ENCODE measurements around the gene BMP4.
A peak's percentile ranks its signal among the peaks of the same experiment; 100 is the strongest.
"Not testable (repeated sequence)": the region's sequence is repeated elsewhere in the genome, so short reads cannot be mapped to it uniquely, and the experiment has no call there.

Gene BMP4

DNA sequence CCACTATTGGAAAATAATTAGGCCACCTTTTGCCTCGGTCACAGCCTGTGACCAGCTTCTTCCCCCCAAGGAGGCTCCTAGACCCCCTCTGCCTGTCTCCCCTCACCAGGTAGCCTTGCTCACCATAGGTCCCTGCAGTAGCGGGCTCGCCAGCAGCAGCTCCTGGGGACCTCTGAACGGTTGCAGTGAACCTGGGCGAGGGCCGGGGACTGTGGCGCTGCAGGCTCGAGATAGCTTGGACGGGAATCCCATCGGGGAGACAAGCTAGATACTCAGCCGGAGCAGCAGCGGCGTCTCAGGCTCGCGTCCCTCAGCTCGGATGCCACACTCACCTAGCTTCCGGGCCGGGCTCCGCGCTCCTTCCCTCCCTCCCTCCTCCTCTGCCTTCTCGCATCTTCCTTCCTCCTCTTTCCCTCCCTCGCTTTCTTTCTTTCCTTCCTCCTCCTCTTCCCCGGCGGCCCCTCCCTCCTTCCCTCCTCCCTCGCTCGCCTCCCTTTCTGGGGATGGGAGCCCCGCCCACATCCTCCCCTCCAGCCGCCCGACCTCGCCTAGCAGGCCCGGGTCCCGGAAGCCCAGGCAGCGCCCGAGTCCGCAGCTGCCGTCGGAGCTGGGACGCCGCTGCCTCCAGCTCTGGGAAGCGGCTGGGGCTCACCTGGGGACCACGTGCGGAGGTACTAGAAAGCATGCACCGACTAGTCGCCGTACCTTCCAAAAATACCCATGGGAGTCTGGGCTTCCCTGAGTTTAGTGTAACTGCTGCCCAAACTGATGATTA lies at the start of gene BMP4:
Gene BMP4, minus strand, starts transcription at position 399 of the 775 bp plus-strand sequence. CDS start 4,603 bp downstream, outside the sequence.
- peak; percentile 29 to 43 for DNase-seq

DNA sequence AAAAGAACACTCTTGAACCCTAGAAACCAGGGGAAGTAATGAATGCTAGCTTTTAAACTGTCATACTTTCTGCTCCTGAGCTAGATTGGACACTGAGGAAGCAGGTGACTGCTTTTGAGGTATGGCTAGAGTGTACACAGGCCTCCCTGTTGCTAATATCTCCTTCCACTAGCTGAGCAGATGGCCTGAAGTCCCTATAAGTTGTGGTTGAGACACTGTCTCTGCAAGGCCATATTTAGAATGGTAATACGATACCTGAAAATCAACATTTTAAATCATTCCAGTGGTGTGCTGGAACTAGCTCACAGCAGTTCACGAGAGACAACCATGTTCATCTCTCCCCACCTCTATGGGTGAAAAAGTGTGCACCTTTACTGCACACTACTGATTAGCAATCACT lies 46.4 kb upstream of the BMP4 start:
- no peak for DNase-seq

GRCh38 chr14:54002653-54003052 lies 46.0 kb upstream of the BMP4 start:
- no peak for DNase-seq

DNA sequence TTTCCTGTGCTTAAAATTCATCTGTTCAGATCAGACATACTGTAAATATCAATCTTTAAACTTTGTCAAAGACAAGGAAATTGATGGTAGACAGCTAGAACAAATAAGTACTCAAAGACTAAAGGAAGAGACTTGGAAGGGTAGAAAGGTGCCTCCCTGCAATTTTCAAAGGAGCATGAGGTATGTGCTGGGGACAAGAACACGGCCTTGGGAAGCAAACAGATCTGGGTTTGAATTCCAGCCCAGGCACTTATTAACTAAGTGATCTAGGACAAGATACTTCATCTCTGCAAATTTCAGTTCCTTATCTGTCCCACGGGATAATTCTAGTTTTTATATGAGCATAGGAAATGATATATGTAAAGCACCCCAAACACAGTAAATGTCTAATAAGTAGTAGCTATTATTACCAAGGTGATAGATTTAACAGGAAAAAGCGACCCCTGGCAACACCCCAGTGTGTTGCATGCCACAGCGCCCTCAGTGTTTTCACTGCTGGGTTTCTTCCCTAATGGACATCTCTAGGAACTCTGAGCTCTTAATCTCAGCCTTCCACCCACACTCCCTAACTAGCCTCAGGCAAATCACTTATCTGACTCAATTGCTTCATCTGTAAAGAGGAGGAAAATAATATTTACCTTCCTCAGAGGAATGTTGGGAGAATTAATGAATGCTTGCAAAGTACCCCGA lies 44.7 kb upstream of the BMP4 start:
- no peak for DNase-seq

GRCh38 chr14:54000341-54000811 lies 43.8 kb upstream of the BMP4 start:
- DNase-seq = no peak

DNA sequence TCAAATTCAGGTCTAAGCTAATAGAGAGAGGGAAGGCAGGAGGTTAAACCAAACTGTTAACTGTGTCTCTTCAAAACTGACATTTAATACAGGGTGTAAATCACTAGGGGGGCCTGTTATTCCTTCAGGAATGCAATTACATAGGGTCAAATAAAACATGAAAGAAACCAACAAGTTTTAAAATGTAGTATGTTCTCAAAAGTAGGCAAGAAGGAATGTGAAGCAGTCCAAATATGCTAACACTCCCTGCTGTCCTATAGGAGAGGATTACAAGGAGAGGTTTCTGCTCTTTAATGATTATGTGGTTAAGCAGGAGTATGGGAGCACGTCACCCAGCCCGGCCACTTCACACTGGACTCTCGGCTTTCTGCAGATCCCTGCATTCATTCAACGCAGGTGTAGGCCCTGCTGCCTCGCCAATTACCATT lies 42.5 kb upstream of the BMP4 start:
- DNase-seq = no peak

DNA sequence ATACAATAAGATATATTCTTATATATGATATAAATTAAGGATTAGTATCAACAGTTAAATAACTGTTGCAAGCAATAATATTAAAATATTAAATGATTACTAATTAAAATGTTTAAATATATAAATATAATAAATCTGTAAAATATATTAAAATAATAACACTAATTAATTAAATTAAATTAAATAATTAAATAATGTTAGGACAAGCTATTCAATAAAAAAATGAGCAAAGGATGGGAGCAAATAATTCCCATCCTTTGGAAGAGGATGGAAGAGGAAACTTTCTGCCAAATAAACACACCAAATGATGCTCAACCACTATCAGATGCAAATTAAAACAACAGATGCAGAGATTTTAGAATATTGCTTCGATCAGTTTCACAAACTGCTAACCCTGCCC lies 39.4 kb upstream of the BMP4 start:
- no peak for DNase-seq

- DNase-seq = no peak
These were observed 37.4 kb upstream of the BMP4 start for GRCh38 chr14:53993920-53994607.

GRCh38 chr14:53990978-53991377 lies 34.4 kb upstream of the BMP4 start:
- DNase-seq = no peak

- not testable (repeated sequence) for DNase-seq
These were observed 30.1 kb upstream of the BMP4 start for GRCh38 chr14:53986718-53987117.

DNA sequence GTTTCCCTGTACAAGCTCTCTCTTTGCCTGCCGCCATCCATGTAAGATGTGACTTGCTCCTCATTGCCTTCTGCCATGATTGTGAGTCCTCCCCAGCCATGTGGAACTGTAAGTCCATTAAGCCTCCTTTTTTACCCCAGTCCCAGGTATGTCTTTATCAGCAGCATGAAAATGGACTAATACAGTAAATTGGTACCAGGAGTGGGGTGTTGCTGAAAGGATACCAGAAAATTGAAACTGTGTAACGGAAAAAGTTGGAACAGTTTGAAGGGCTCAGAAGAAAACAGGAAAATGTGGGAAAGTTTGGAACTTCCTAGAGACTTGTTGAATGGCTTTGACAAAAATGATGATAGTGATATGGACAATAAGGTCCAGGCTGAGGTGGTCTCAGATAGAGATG lies 28.3 kb upstream of the BMP4 start:
- not testable (repeated sequence) for DNase-seq

DNA sequence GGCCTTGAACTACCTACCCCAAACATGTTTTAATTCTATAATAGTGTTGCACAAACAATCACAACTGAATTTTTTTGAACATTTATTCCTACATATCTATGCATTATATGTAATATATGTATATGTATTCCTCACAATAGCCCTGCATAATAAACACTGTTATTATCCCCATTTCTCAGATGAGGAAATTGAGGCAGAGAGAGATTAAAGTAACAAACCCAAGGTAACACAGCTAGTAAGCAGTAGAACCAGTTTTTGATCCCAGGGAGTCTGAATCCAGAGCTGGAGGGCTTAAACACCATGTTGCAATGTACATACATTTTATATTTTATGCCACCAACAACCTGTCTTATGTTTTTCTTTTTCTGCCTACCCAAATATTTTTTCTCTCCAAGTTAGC lies 26.5 kb upstream of the BMP4 start:
- no peak for DNase-seq

GRCh38 chr14:53982546-53982945 lies 25.9 kb upstream of the BMP4 start:
- no peak for DNase-seq

GRCh38 chr14:53979747-53980642 lies 23.4 kb upstream of the BMP4 start:
- no peak for DNase-seq

DNA sequence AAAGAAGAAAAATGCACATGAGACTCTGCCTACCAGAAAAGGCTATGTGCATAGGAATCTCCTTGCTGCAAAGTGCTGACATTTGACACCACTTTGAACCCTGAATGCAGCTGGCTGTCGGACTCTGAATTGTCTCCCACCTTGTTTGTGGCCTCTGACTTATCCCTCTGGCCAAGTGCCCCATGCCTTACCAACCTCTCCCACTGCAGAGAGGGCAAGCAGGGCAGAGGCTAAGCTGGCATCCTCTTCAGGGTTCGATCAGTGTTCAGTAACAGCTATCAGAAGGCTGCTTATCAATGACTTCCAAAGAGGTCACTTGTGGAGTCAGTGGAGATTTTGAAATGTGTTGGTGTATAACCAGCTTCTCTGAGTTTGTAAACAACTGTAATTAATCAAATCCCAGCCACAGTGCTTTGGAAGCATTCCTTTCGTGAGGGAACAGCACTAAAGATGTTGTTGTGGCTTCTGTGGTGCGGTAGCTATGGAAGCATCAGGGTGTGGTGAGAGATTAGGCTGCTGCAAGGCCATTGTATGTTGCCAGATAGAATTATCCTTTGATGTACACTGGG lies 22.6 kb upstream of the BMP4 start:
- DNase-seq = no peak

- DNase-seq = no peak
These were observed 21.6 kb upstream of the BMP4 start for GRCh38 chr14:53978194-53978593.

DNA sequence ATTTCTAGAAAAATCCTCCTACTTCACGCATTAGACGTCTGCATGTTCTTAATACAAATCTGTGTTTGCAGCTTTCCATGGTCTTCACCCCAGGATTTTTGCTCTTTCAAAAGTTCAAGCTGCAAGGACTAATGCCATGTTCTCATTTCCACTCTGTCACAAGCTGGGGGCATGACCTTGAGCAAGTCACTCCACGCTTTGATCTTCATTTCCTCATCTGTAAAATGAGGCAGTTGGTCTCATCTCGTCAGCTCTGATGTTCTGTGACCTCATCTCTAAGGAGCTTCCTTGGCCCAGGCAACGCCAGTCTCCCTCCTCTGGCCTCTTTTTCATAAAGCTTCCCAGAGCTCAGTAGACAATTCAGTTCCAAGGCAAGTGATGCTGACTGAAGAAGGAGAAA lies 18.8 kb upstream of the BMP4 start:
- DNase-seq = no peak

GRCh38 chr14:53971521-53971920 lies 14.9 kb upstream of the BMP4 start:
- DNase-seq = no peak

DNA sequence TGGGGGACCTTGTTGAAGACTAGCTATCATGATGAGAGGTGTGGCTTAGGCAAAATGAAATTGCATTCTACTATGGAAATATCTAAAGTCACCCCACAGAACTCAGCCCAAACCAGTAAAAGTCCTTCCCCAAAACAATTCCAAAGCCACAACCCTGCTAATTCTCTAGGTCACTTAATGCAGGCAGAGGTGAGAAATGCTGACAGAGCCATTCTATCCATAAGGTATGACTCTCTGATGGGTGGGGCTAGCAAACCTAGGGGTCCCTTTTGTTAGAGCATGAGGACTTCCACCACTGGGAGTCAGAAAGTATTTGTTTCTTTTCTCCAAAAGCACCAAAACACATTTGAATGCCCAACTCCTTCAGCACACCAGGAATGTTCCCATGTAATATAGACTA lies 12.7 kb upstream of the BMP4 start:
- DNase-seq = no peak

- DNase-seq = no peak
These were observed 12.1 kb upstream of the BMP4 start for GRCh38 chr14:53968726-53969125.

DNA sequence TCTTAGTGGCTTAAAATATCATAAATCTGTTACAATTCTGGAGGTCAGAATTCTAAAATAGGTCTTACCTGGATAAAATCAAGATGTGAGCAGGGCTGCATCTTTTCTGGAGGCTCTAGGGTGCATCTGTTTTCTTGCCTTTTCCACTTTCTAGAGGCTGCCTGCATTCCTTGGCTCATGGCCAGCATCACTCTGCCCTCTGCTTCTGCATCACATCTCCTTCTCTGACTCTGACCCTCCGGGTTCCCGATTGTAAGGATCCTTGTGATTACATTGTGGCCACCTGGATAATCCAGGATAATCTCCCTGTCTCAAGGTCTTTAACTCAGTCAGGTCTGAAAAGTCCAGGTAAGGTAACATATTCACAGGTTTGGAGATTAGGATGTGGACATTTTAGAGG lies 11.0 kb upstream of the BMP4 start:
- no peak for DNase-seq

- no peak for DNase-seq
These were observed 7.6 kb upstream of the BMP4 start for GRCh38 chr14:53964249-53964648.
